GM19455 (cell line): Measurements from ENCODE around the gene DCP1A.

Experiments used
- ATAC-seq: cut with Tn5 transposase; IDR thresholded peaks from one replicate; pipeline ENCODE4 v1.9.1; 2021; ENCODE audit not compliant: unreplicated experiment

The DCP1A gene

GRCh38 chr3:53248161-53248560 lies 99.2 kb downstream of the DCP1A start:
- no peak for ATAC-seq

GRCh38 chr3:53247619-53248018 lies 99.7 kb downstream of the DCP1A start:
- ATAC-seq = no peak

- ATAC-seq = no peak
Observed at GRCh38 chr3:53244271-53244670, 103.1 kb downstream of the DCP1A start.

- ATAC-seq = no peak
Observed at GRCh38 chr3:53243785-53244184, 103.6 kb downstream of the DCP1A start.

- no peak for ATAC-seq
Observed at GRCh38 chr3:53243165-53243564, 104.2 kb downstream of the DCP1A start.

- no peak for ATAC-seq
Observed at GRCh38 chr3:53242642-53243041, 104.7 kb downstream of the DCP1A start.

GRCh38 chr3:53242155-53242554 lies 105.2 kb downstream of the DCP1A start:
- ATAC-seq = no peak

GRCh38 chr3:53240989-53241972 lies 106.1 kb downstream of the DCP1A start:
- no peak for ATAC-seq

- ATAC-seq = no peak
Observed at GRCh38 chr3:53239800-53240199, 107.5 kb downstream of the DCP1A start.

- no peak for ATAC-seq
Observed at GRCh38 chr3:53238886-53239285, 108.5 kb downstream of the DCP1A start.

GRCh38 chr3:53238051-53238850 lies 109.1 kb downstream of the DCP1A start:
- ATAC-seq = no peak

- ATAC-seq = no peak
Observed at GRCh38 chr3:53236112-53236841, 111.1 kb downstream of the DCP1A start.

GRCh38 chr3:53235545-53235944 lies 111.8 kb downstream of the DCP1A start:
- ATAC-seq = no peak

- no peak for ATAC-seq
Observed at GRCh38 chr3:53234841-53235232, 112.5 kb downstream of the DCP1A start.

GRCh38 chr3:53234130-53234840 lies 113.1 kb downstream of the DCP1A start:
- no peak for ATAC-seq
